Sigmoid colon (tissue), 4 donors: Measurements from ENCODE around the gene WNK2.

Experiments used
- CTCF ChIP-seq, 4 experiments: fragments of 450-650 bp in 3 of 4; fragments of 200-600 bp in 1 of 4; IDR thresholded peaks; one replicate each; pipeline ENCODE4 v1.5.1; 2016 to 2019; ENCODE audit warnings: antibody characterized with exemption in 4 of 4, mild to moderate bottlenecking in 3 of 4, moderate library complexity in 2 of 4
- EP300 ChIP-seq, 4 donors: sonication (generic); formaldehyde crosslinking; IDR thresholded peaks; one replicate each; pipeline ENCODE4 v1.6.1; 2017; ENCODE audit warnings: antibody characterized with exemption in 4 of 4
- POLR2A ChIP-seq, 2 donors: fragments of 450-650 bp; IDR thresholded peaks; one replicate each; pipeline ENCODE4 v1.6.1; 2016; ENCODE audit warnings: antibody characterized with exemption in 2 of 2, mild to moderate bottlenecking in 2 of 2, moderate library complexity in 2 of 2
- POLR2AphosphoS5 ChIP-seq, 4 donors: sonication (generic); formaldehyde crosslinking; IDR thresholded peaks; one replicate each; pipeline ENCODE4 v1.6.1; 2017; ENCODE audit warnings: antibody characterized with exemption in 4 of 4

- TF ChIP-seq CTCF (IDR thresholded peaks at IDR 0.05) = no peak
- no peak for TF ChIP-seq EP300 (IDR thresholded peaks at IDR 0.05)
- TF ChIP-seq POLR2A (IDR thresholded peaks at IDR 0.05) = no peak
- no peak for TF ChIP-seq POLR2AphosphoS5 (IDR thresholded peaks at IDR 0.05)
Observed at GRCh38 chr9:93185266-93186214, 1.6 kb downstream of the WNK2 start.
